Astrocyte (in vitro differentiated cells and primary cell): ENCODE measurements around the gene PARPBP. TPM values are rescaled to one million over a fixed set of nuclear protein-coding genes. Genes with fewer than 3 reads are reported as not detected.

Experiments used
- DNase-seq: peaks from one replicate; pipeline ENCODE4 v3.0.0-alpha.2; 2010; ENCODE audit warnings: low read depth
- FAIRE-seq: peaks from 2 replicates; lab custom pipeline; 2011; peaks lifted over from hg19 to GRCh38; lab: Jason Lieb, UNC
- H2AFZ ChIP-seq: 2 replicates; pipeline ENCODE4 v1.6.0; 2012; ENCODE audit warnings: low read depth, low read length, inconsistent platforms
- H3K27ac ChIP-seq: 2 replicates; pipeline ENCODE4 v1.5.1; 2011; ENCODE audit warnings: low read depth, low read length, inconsistent platforms
- H3K27me3 ChIP-seq: 2 replicates; pipeline ENCODE4 v1.6.0; 2011; ENCODE audit warnings: low read length, inconsistent platforms; ENCODE audit not compliant: insufficient read depth
- H3K36me3 ChIP-seq: 2 replicates; pipeline ENCODE4 v1.5.1; 2011; ENCODE audit warnings: low read length, inconsistent platforms; ENCODE audit not compliant: insufficient read depth
- H3K4me1 ChIP-seq: 2 replicates; pipeline ENCODE4 v1.5.1; 2011; ENCODE audit warnings: low read length, inconsistent platforms; ENCODE audit not compliant: insufficient read depth
- H3K4me2 ChIP-seq: 2 replicates; pipeline ENCODE4 v1.6.0; 2012; ENCODE audit warnings: low read length, inconsistent platforms
- H3K4me3 ChIP-seq: 2 replicates; pipeline ENCODE4 v1.5.1; 2011; ENCODE audit warnings: low read depth, mild to moderate bottlenecking, low read length, inconsistent platforms; ENCODE audit not compliant: insufficient read depth
- H3K79me2 ChIP-seq: 2 replicates; pipeline ENCODE4 v1.6.0; 2012; ENCODE audit warnings: mild to moderate bottlenecking, low read length, inconsistent platforms; ENCODE audit not compliant: insufficient read depth
- H3K9ac ChIP-seq: 2 replicates; pipeline ENCODE4 v1.6.0; 2012; ENCODE audit warnings: mild to moderate bottlenecking, low read length, inconsistent platforms
- H3K9me3 ChIP-seq: 2 replicates; pipeline ENCODE4 v1.5.1; 2012; ENCODE audit warnings: low read depth, mild to moderate bottlenecking, low read length, inconsistent platforms; ENCODE audit not compliant: insufficient read depth
- H4K20me1 ChIP-seq: 2 replicates; pipeline ENCODE4 v1.6.0; 2012; ENCODE audit warnings: low read length, inconsistent platforms; ENCODE audit not compliant: insufficient read depth
- H3K27ac Mint-ChIP-seq: one replicate; pipeline ENCODE4 v1.8.0; 2021; ENCODE audit warnings: mild to moderate bottlenecking, mixed read lengths; ENCODE audit not compliant: unreplicated experiment
- H3K27me3 Mint-ChIP-seq: one replicate; pipeline ENCODE4 v1.8.0; 2021; ENCODE audit warnings: low read depth, mixed read lengths; ENCODE audit not compliant: unreplicated experiment
- H3K36me3 Mint-ChIP-seq: one replicate; pipeline ENCODE4 v1.8.0; 2021; ENCODE audit warnings: low read depth, mixed read lengths; ENCODE audit not compliant: unreplicated experiment
- H3K4me1 Mint-ChIP-seq: one replicate; pipeline ENCODE4 v1.8.0; 2021; ENCODE audit warnings: low read depth, mixed read lengths; ENCODE audit not compliant: unreplicated experiment
- H3K4me3 Mint-ChIP-seq: one replicate; pipeline ENCODE4 v1.8.0; 2021; ENCODE audit warnings: mild to moderate bottlenecking, moderate library complexity, mixed read lengths; ENCODE audit not compliant: unreplicated experiment
- H3K9me3 Mint-ChIP-seq: one replicate; pipeline ENCODE4 v1.8.0; 2021; ENCODE audit warnings: mild to moderate bottlenecking, mixed read lengths; ENCODE audit not compliant: unreplicated experiment
- CTCF ChIP-seq: IDR thresholded peaks from 2 replicates; pipeline ENCODE4 v1.5.1; 2011; ENCODE audit warnings: low read depth, mild to moderate bottlenecking, inconsistent platforms, low read length, moderate library complexity; ENCODE audit not compliant: insufficient read depth
- EZH2 ChIP-seq: IDR thresholded peaks from 2 replicates; pipeline ENCODE4 v1.6.1; 2012; ENCODE audit warnings: mild to moderate bottlenecking, low read length, inconsistent platforms; ENCODE audit not compliant: insufficient read depth
- total RNA-seq: library from RNA; stranded (reverse); gene quantifications from 2 replicates; pipeline ENCODE4 v1.2.1, GENCODE V29; 2021

PARPBP gene
- total RNA-seq, 1 donor from 2014 or later, result 5.8 TPM

- TF ChIP-seq EZH2, result no peak
- no peak for TF ChIP-seq CTCF
- H3K4me2 ChIP-seq, result no peak overlapping the region
- H3K9ac ChIP-seq, result no peak overlapping the region
- no peaks in the 10 kb centered on the region for H3K79me2 ChIP-seq
- H3K27me3 ChIP-seq, result no peaks in the 10 kb centered on the region
- H3K27me3 Mint-ChIP-seq, result no peaks in the 10 kb centered on the region
- H3K4me3 ChIP-seq, result no peak overlapping the region
- no peak overlapping the region for H3K4me3 Mint-ChIP-seq
- no peaks in the 10 kb centered on the region for H3K4me1 ChIP-seq
- no peak for FAIRE-seq
- no peaks in the 10 kb centered on the region for H3K36me3 ChIP-seq
- H3K27ac Mint-ChIP-seq, result no peak overlapping the region
- H3K36me3 Mint-ChIP-seq, result no peaks in the 10 kb centered on the region
- H2AFZ ChIP-seq, result no peak overlapping the region
- no peak for DNase-seq
- no peak overlapping the region for H3K27ac ChIP-seq
- no peaks in the 10 kb centered on the region for H4K20me1 ChIP-seq
- no peaks in the 10 kb centered on the region for H3K9me3 ChIP-seq
- no peaks in the 10 kb centered on the region for H3K9me3 Mint-ChIP-seq
- no peaks in the 10 kb centered on the region for H3K4me1 Mint-ChIP-seq
These were observed 82.6 kb downstream of the PARPBP start for GRCh38 chr12:102202556-102202955.

GRCh38 chr12:102204025-102204424, 84.0 kb downstream of the PARPBP start:
- H3K27me3 Mint-ChIP-seq, result no peaks in the 10 kb centered on the region
- peaks cover 3% of the 10 kb centered on the region for H3K9me3 Mint-ChIP-seq
- H3K36me3 Mint-ChIP-seq, result peaks cover 7% of the 10 kb centered on the region

More at GRCh38 chr12:102204025-102204424, 84.0 kb downstream of the PARPBP start:
- Histone ChIP-seq H2AFZ (no peak overlapping the region), H3K9me3 (no peaks in the 10 kb centered on the region), H3K27ac (no peak overlapping the region), H3K27me3 (no peaks in the 10 kb centered on the region), H3K36me3 (no peaks in the 10 kb centered on the region), H3K9ac (no peak overlapping the region), H3K4me2 (no peak overlapping the region), H3K4me1 (no peaks in the 10 kb centered on the region), H4K20me1 (no peaks in the 10 kb centered on the region), H3K4me3 (no peak overlapping the region), H3K79me2 (no peaks in the 10 kb centered on the region)
- no peak for FAIRE-seq
- H3K27ac Mint-ChIP-seq, result no peak overlapping the region
- no peak overlapping the region for H3K4me3 Mint-ChIP-seq
- DNase-seq, result no peak
- no peak for TF ChIP-seq CTCF
- TF ChIP-seq EZH2, result no peak
- no peaks in the 10 kb centered on the region for H3K4me1 Mint-ChIP-seq
